ENCODE data around the gene KATNAL1. TPM values are rescaled to one million over a fixed set of nuclear protein-coding genes. Genes with fewer than 3 reads are reported as not detected.

The KATNAL1 gene
- total RNA-seq, 2 donors from 2014 or later = 22.2 to 37.9 TPM

GRCh38 chr13:30163441-30163840 lies 143.9 kb downstream of the KATNAL1 start:
- Histone ChIP-seq H3K27ac (no peak overlapping the region), H3K4me3 (no peak overlapping the region), H3K27me3 (no peaks in the 10 kb centered on the region), H3K36me3 (no peaks in the 10 kb centered on the region), H3K9me3 (no peaks in the 10 kb centered on the region), H3K4me1 (no peaks in the 10 kb centered on the region)
- no peak for DNase-seq (ENCODE audit: low spot score)
- TF ChIP-seq, protein P1, sequence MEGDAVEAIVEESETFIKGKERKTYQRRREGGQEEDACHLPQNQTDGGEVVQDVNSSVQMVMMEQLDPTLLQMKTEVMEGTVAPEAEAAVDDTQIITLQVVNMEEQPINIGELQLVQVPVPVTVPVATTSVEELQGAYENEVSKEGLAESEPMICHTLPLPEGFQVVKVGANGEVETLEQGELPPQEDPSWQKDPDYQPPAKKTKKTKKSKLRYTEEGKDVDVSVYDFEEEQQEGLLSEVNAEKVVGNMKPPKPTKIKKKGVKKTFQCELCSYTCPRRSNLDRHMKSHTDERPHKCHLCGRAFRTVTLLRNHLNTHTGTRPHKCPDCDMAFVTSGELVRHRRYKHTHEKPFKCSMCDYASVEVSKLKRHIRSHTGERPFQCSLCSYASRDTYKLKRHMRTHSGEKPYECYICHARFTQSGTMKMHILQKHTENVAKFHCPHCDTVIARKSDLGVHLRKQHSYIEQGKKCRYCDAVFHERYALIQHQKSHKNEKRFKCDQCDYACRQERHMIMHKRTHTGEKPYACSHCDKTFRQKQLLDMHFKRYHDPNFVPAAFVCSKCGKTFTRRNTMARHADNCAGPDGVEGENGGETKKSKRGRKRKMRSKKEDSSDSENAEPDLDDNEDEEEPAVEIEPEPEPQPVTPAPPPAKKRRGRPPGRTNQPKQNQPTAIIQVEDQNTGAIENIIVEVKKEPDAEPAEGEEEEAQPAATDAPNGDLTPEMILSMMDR (IDR thresholded peaks at IDR 0.05) = no peak

GRCh38 chr13:30159446-30159839 lies 147.9 kb downstream of the KATNAL1 start:
- TF ChIP-seq, protein P1 (IDR thresholded peaks at IDR 0.05) = no peak
- Histone ChIP-seq H3K36me3 (no peaks in the 10 kb centered on the region), H3K27me3 (no peaks in the 10 kb centered on the region), H3K4me3 (no peak overlapping the region), H3K4me1 (no peaks in the 10 kb centered on the region), H3K27ac (no peak overlapping the region), H3K9me3 (no peaks in the 10 kb centered on the region)
- DNase-seq (ENCODE audit: low spot score) = no peak

- H3K4me1 ChIP-seq = no peaks in the 10 kb centered on the region
- H3K4me3 ChIP-seq = no peak overlapping the region
- no peaks in the 10 kb centered on the region for H3K9me3 ChIP-seq
- DNase-seq (ENCODE audit: low spot score) = no peak
- H3K27ac ChIP-seq = no peak overlapping the region
- no peaks in the 10 kb centered on the region for H3K27me3 ChIP-seq
- TF ChIP-seq, protein P1 (IDR thresholded peaks at IDR 0.05) = peak in 1 of 2 donors; percentile 21
- H3K36me3 ChIP-seq = no peaks in the 10 kb centered on the region
These were observed 148.4 kb downstream of the KATNAL1 start for GRCh38 chr13:30158774-30159445.

DNA sequence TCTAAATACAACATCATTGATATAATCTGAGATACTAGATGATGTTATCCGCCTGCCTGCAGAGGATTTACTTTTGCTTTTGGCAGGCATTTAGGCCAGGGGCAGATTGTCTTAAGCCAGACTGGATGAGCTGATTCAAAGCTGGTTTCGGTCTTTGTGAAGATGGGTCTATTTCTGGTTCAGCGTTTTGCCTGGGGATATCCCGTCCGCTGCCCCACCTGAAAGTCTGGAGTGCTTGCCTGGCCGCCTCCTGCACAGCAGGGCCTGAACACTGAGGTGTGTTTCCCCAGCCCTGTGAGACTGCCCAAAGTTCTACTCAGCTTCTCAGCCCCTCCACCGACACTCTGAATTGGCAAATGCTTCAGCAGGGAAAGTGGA lies 149.7 kb downstream of the KATNAL1 start:
- Histone ChIP-seq H3K4me1 (no peaks in the 10 kb centered on the region), H3K36me3 (no peaks in the 10 kb centered on the region), H3K9me3 (no peaks in the 10 kb centered on the region), H3K27ac (no peak overlapping the region), H3K4me3 (no peak overlapping the region), H3K27me3 (no peaks in the 10 kb centered on the region)
- DNase-seq (ENCODE audit: low spot score) = no peak
- TF ChIP-seq, protein P1 (IDR thresholded peaks at IDR 0.05) = no peak

DNA sequence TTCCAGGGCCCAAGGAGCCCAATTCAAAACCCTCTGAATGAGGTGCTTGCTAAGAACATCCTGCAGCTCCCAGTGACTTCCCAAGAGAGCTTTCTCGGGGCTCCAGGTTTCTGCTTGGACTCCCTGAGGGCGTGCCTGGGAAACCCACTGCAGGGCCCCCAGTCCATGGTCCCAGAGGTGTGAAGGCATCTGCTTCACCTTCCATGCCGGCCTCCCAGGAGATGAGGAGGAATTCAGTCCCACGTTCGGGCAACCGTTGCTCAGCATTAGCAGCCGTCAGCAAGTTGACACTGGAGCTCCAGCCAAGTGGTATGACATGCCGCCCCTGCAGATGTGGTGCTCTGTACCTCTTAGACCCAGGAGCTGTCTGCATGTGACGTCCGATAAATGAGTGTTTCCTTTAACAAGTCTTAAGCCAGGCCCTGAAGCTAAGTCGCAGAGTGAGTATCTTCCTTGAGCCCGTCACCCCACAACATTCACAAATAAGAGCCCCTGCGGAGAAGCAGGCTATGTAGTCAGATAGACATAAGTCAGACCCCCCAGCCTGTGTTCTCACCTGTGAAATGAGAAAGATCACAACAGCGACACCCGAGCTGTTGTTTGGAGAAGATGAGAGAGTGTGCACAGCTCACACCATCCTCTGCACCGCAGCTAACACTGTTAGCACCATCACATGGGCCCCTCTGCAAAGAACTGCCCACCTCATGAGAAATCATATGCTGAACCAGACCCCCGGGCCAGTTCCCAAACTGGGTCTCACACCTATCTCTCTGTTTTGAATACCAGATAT lies 150.3 kb downstream of the KATNAL1 start:
- Histone ChIP-seq H3K9me3 (no peaks in the 10 kb centered on the region), H3K4me3 (no peak overlapping the region), H3K36me3 (no peaks in the 10 kb centered on the region), H3K4me1 (no peaks in the 10 kb centered on the region), H3K27ac (no peak overlapping the region), H3K27me3 (no peaks in the 10 kb centered on the region)
- DNase-seq (ENCODE audit: low spot score) = no peak
- TF ChIP-seq, protein P1 (IDR thresholded peaks at IDR 0.05) = no peak

All from right atrium auricular region (tissue), 2 donors.